Glomerular endothelial cell (primary cell): ENCODE results near the gene CHMP4B. TPM values are rescaled to one million over a fixed set of nuclear protein-coding genes. Genes with fewer than 3 reads are reported as not detected.

ENCODE experiments used
- DNase-seq: peaks from one replicate; pipeline ENCODE4 v3.0.0-alpha.2; 2011; ENCODE audit warnings: low read depth, low spot score; ENCODE audit errors: extremely low read depth
- total RNA-seq: library from RNA; depleted of rRNA; stranded (reverse); fragments of >200 nt; gene quantifications from 2 replicates; pipeline ENCODE4 v1.2.3, GENCODE V29; 2015

CHMP4B gene
- total RNA-seq, 1 donor from 2014 or later = 119 TPM

- no peak for DNase-seq
These were observed 48.6 kb downstream of the CHMP4B start for GRCh38 chr20:33859751-33860150.

DNA sequence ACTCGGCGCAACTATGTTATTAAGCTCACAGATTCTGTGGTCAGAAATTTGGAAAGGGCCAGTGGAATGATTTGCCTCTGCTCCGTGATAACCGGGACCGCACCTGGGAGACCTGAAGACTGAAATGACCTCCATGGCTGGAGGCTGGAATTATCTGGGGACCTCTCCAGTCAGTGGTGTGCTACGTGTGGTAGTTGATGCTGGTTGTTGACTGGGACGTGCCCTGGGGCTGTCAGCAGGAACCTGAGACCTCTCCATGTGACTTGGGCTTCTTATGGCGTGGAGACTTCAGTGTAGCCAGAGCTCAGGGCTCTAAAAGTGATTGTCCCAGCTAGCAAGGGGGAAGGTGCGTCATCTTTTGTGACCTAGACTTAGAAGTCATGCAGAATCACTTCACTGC is 50.3 kb downstream of the CHMP4B start:
- no peak for DNase-seq

GRCh38 chr20:33862709-33863403 is 51.7 kb downstream of the CHMP4B start:
- no peak for DNase-seq

GRCh38 chr20:33863440-33864323 is 52.5 kb downstream of the CHMP4B start:
- DNase-seq = no peak

DNA sequence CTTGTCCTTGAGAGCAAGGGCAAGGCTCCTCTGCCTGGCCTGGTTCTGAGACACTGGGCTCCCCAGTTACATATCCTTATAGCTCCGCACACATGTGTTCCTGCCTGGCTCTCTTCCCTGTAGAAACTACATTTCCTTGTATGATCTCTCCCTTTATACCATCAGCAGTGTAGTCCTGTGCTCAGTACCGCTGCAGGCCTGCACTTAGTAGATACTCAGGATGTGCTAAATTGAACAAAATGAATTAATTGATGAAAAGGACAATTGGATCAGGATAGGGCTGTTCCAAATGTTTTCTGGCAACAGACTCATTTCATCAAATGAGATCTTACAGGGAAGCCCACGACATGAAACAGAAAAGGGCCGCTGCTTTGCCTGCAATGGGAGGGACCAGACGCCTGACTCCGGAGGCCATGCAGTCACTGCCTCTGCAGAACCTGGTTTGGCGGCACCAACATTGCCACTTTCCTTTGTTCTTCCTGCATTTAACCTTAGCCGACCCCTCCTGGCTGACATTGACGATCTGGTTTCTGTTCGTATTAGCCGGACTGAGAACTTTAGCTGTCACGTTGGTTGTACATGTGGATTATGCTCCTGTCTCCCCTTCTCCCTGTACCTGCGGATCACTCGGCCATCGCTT is 53.3 kb downstream of the CHMP4B start:
- no peak for DNase-seq

DNA sequence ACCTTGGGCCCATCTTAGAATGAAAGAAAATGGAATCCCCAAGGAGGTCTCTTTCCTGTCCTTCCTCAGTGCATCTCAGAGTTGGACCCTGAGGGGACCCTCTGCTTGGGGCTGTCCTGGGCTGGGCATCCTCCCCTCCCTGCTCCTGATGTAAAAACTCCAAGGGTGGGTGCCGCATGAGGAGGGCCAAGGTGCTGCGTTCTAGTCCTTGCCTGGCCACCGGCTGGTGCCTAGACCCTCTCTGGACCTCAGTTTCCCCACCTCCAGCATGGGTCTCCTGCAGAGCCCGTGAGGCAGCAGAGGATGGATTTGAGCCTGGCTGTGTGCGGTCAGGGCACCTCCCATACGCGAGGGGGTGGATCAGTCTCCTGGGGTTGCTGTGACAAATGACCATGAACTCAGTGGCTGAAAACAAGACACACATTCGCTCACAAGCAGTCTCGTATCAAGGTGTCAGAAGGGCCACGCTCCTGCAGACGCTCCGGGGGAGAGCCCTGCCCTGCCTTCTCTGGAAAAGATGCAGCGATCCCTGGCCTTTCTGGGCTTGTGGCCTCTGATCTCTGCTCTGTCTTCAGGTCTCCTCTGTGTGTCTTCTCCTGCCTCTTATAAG is 54.7 kb downstream of the CHMP4B start:
- DNase-seq = no peak

DNA sequence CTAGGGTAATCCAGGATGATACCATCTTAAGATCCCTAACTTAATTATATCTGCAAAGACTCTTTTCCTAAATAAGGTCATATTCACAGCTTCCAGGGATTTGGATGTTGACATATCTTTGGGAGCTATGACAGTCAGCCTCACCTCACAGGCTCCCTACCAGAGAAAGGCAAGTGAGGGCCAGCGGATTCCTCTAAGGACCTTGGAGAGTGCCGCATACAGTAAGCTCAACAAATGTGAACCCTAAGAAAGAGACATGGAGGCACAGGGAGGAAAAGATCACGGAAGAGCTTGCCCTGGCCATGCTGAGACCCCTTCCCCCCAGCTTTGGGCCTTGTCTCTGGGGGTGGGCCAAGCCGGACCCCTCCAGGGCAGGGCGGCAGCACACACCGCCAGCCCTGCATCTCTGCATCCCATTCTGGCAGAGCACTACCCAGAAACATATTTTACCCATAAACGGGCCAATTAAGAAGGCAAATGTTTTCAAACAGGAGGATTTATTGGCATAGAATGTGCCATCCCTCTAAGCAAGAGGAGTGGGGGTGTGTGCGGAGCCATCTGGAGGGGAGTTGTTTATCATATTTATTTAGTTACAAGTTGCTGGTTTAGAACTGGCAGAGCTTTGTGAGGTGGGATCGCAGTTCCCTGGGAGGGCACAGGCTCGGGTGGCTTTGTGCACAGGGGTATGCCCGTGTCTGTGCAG is 55.4 kb downstream of the CHMP4B start:
- no peak for DNase-seq

DNA sequence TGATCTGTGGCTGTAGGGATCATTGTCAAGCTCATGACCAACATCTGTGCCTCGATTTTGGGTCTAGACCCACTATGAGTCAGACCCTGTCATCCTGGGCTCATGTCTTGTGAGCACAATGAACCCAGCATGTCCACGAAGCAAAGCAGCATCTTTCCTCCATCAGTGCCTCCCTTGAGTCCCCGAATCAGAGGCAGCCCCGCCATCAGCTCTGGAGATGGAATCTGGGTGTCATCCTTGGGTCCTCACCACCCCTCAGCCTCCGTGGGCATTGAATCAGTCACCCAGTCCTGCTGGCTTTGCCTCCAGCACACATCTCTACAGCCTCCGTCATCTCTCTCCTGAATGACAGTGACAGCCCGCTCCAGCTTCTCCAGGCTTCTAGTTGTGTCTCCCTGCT is 56.9 kb downstream of the CHMP4B start:
- DNase-seq = no peak

- DNase-seq = no peak
These were observed 57.4 kb downstream of the CHMP4B start for GRCh38 chr20:33868595-33868994.

- DNase-seq = no peak
These were observed 58.1 kb downstream of the CHMP4B start for GRCh38 chr20:33869283-33869682.

- DNase-seq = no peak
These were observed 60.2 kb downstream of the CHMP4B start for GRCh38 chr20:33871362-33871761.

DNA sequence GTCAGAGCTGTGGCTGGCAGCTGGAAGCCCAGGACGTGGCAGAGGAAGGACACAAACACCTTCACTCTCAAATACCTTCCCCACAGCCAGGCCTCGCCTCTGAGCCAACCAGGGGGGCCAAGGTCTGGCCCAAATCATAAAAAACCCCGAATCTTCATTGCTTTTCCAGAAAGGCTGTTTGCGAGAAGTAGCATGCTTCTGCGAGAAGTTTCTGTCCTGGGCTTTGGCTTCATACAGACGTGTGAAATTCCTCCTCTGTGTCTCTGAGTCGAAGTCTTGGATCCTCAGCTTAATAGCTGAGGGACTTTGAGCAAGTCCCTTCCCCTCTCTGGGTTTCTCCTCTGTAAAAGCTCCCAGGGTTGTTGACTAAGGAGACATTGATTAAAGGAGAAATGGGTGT is 63.0 kb downstream of the CHMP4B start:
- DNase-seq = no peak

- DNase-seq = no peak
These were observed 63.9 kb downstream of the CHMP4B start for GRCh38 chr20:33875055-33875454.

GRCh38 chr20:33875534-33876026 is 64.4 kb downstream of the CHMP4B start:
- DNase-seq = no peak

GRCh38 chr20:33878583-33878982 is 67.4 kb downstream of the CHMP4B start:
- no peak for DNase-seq

DNA sequence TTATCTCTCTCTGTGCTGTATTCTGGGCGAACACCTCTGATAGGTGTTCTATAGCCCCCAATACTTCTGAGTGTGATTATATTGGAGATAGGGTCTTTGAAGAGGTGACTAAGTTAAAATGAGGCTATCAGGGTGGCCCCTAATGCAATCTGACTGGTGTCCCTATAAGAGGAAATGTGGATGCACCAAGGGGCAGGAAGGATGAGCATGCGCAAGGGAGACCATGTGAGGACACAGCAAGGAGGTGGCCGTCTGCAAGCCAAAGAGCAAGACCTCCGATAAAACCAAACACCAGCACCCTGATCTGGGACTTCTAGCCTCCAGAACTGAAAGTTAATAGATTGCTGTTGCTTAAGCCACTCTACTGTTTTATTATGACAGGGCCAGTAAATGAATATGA is 69.2 kb downstream of the CHMP4B start:
- no peak for DNase-seq

GRCh38 chr20:33881989-33882388 is 70.8 kb downstream of the CHMP4B start:
- DNase-seq = no peak

- no peak for DNase-seq
These were observed 71.3 kb downstream of the CHMP4B start for GRCh38 chr20:33882481-33882880.

GRCh38 chr20:33883164-33883563 is 72.0 kb downstream of the CHMP4B start:
- DNase-seq = no peak

- no peak for DNase-seq
These were observed 73.5 kb downstream of the CHMP4B start for GRCh38 chr20:33884633-33885032.
